Measurements from ENCODE around the gene CDK14.

The CDK14 gene

DNA sequence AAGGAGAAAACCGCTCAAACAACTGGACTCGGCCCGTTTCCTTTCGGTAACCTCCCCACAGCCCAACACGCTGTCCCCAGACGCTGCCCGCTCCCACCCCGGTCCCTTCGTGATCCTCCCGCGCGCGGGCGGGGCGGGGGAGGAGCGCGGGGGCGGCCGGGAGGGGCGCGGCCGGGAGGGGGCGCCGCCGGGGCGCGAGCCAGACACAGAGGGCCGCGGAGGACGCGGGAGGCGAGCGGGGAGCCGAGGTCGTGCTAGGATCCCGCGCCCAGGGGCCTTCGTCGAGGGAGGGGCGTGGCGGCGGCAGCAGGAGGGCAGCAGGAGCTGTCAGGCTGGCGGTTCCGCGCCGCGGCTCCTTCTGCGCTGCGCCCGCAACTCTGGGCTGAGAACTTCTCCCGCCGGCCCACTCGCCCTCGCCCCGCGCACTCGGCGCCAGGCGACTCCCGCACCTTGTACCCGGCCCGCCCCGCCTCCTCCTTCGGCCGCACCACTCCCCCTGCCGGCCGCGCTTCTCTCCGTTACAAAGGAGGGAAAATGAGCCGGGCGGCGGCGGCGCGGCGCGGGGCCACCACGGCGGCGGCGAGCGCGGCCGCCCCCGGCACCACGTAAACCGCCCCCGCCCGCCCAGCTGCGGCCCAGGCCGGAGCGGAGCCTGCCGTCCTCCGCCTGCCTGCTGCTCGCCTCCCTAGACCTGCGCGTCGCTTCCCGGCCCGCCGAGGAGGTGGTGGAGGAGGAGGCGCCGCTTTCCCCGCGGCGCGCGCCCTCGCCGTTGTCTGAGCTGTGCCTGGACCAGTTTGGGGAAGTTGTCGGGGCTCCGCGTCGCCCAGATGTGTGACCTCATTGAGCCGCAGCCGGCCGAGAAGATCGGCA is at the start of gene CDK14:
Gene CDK14 (plus strand): TSS at position 521 of the 870 bp plus-strand sequence. CDS start 307 bp downstream, at position 828.
- peak; percentile 76 for DNase-seq

DNA sequence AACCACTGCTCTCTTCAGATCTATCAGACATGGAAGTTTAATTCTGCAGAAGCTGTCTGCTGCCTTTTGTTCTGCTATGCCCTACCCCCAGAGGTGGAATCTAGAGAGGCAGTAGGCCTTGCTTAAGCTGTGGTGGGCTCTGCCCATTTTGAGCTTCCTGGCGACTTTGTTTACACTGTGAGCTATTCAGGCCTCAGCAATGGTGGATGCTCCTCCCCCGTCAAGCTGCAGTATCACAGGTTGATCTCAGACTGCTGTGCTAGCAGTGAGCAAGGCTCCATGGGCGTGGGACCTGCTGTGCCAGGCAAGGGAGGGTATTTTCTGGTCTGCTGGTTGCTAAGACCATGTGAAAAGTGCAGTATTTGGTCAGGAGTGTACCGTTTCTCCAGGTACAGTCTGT is 45.1 kb upstream of the CDK14 start:
- DNase-seq: no peak

DNA sequence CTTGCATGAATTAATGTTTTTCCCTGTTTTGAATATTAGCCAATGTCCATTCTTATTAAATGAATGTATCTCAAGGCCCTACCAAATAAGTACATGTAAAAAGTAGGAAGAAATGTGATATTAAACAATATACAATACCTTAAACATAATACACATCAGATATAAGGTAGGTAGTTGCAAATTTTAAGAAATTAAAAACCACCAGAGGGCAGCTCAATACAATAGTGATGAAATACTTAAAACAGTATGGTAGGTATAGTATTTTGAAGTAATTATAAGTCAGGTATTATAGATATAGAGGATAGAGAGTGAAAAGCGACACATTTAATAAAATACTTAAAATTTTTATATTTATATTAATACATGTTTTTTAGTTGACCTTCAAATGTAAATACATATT is 43.6 kb upstream of the CDK14 start:
- peak; percentile 16 for DNase-seq

DNA sequence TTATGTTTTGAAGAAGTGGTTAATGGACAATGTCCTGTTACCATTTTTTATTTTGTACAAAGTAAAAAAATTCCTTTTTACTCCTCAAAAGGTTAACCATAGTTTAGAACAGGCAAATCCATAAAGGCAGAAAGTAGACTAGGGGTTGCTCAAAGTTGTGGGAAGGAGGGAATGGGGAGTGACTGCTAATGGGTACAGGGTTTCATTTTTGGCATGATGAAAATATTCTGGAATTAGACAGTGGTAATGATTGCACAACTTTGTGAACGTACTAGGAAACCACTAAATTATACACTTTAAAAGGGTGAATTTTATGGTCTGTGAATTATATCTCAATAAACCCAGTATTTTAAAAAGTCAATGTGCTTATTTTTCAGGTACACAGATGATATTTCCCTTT is 35.4 kb upstream of the CDK14 start:
- peak; percentile 56 for DNase-seq

DNA sequence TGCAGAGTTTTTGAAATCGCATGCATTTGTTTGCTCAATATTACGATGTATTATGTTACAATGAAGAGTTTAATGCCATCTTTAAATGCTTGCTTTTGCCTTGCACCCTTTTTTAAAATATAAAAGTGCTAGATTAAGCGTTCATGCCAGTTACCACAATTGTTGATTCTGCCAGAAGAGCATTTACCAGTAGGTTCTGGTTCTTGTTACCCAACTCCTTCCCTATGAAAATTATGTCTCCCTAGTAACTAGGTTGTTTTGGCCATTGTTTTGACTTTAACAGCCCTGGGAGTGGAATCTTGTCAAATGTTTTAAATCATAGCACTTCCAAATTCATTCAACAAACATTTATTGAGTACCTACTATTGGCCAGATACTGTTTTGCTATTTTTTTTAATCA is 32.8 kb upstream of the CDK14 start:
- DNase-seq: no peak

DNA sequence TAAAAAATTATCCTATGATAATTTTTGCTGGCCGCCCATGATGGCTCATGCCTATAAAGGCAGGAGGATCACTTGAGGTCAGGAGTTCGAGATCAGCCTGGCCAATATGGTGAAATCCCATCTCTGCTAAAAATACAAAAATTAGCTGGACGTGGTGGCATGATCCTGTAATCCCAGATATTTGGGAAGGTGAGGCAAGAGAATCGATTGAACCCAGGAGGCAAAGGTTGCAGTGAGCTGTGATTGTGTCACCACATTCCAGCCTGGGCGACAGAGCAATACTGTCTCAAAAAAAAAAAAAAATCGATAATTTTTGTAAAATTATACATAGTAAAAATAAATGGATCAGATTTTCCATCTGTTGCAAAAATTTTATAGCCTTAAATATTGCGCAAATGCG is 31.7 kb upstream of the CDK14 start:
- no peak for DNase-seq

DNA sequence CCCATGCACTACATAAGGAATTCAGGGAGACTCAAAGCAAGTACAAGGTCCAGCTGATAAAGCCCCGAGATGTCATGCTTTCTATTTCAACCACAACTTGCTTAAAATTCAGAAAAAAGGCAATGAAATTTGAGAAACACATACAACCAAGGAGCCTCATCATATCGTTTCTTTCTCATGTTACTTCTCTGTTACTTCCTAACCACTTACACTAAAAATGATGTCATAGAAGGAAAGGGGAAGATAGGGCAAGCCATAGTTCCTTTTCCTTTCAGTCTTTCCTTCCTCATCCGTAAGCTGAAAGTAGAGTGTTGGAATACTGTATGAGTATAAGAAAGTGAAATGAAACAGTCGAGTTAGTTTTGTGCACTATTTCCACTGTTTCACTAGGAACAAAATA is 27.9 kb upstream of the CDK14 start:
- no peak for DNase-seq

DNA sequence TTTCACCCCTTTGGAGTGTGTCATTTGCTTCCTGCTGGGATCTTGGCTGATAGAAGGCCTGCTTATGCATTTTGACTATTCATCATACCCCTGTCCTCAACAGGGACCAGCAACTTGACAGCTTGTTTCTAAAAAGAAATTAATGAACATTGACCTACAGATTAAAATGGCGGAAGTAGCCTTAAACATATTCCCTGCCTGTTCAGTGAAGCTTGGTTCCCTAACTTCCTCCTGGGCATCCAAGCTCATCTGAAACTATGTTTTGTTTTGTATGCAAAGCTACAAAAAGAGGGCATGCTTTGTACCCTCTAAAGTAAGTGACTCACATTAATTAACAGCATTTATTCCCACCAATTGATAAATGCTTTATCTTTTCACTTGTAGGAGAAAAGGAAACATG is 26.8 kb upstream of the CDK14 start:
- DNase-seq: no peak

DNA sequence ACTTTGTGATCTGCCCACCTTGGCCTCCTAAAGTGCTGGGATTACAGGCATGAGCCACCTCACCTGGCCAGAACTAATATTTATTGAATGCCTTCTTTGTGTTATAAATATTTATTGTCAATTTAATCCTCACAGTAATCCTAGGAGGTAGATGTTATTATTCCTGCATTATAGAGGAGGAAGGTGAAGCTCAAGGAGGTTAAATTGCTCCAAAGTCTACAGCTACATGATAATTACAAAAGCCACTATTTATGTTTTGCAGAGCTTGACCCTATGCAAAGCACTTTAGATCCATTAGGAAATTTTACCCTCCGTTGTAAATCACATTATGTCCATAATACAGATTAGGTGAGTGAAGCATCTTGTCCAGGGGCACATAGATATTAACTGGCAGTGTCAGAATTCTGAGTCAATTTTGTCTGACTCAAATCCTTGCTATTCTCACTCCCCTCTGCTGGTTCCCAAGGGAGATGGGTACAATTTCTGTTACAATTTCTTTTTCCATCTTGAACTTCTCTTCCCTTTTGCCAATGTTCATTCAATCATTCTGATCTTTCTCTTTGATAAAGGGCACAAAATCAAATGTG is 25.7 kb upstream of the CDK14 start:
- DNase-seq: peak; percentile 48

DNA sequence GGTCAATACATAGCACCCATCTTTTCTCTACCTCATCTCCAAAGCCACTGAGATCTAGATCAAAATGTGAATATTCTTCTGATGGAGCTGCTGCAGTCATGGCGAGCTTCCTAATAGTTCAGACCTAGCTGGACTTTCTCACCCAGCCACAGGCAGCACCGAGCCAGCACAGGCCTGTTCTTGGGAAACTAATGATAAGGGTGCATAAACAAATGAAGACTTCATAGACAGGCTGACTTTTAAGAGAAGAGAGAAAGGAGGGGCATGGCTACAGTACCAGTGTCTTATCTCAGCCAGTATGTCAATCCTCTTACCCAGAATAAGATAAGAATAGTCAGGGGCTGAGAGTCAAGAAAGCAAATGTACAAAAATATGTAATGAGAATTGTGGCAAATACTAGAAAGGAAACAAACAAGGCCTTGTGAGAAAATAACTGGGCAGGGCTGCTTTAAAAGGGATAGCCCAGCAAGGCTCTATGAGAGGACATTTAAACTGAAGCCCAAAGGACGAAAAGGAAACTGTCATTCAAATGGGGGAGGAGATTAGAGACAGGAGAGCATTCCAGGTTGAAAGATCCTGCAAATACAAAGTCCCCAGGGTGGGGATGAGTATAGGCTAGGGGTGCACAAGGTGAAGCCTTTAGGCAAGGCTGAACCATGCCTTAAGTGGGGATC is 21.8 kb upstream of the CDK14 start:
- no peak for DNase-seq

DNA sequence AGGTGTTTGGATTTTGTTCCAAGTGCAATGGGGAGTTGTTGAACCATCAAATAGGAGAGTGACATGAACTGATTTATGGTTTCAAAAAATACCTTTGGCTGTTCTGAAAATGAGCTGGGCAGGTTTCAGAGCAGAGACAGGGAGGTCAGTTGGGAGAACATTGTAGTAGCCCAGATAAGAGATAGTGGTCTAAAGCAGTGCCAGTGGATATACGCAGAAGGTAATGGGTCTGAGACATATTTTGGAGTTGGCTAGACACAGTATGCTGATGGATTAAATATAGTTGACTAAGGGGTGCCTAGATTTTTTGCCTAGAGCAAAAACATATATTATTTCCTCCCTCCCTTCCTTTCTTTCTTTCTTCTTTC is 21.3 kb upstream of the CDK14 start:
- DNase-seq: no peak

DNA sequence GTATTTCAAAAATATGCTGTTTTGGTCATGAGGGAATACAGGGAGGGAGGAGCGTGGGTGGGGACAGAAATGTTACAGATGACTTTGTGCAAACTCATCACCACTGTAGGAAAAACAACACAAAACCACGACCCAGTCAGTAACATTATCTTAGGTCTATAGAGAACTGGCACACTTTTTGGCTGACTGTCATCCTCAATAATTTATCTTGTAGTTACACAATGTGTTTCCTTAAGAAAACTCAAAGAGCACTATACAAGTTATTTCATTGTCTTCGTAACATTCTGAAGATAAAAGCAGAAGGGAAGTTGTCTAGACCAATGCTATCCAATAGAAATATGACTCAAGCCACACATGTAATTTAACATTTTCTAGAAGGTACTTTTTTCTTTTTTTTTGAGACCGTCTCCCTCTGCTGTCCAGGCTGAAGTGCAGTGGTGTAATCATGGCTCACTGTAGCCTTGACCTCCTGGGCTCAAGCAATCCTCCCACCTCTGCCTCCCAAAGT is 16.9 kb upstream of the CDK14 start:
- peak; percentile 91 for DNase-seq

DNA sequence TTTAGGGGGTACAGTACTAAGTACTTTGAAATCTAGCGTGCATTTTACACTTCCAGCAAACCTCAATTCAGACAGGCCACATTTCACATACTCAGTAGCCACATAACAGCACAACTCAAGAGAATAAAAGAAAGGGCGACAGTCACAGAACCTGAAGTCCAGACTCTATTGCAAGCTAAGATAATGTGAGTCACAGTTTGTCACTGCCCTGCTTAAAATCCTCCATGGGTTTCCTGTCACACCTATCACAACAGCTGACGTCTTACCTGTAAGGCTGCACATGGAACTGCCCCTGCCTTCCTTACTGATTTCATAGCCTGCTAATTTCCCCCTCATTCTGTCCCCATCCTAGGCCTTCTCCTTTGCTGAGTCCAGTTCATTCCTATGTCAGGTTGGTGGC is 16.1 kb upstream of the CDK14 start:
- DNase-seq: no peak

DNA sequence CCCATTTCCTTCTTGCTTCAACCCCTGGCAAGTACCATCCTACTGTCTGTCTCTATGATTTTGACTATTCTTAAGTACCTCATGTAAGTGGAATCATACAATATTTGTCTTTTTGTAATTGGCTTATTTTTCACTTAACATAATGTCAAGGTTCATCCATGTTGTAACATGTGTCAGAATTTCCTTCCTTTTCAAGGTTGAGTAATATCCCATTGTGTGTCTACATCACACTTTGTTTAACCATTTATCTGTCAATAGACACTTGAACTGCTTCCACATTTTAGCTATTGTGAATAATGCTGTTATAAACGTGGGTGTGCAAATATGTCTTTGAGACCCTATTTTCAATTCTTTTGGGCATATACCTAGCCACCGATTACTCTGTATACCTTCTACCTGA is 14.0 kb upstream of the CDK14 start:
- DNase-seq: no peak

DNA sequence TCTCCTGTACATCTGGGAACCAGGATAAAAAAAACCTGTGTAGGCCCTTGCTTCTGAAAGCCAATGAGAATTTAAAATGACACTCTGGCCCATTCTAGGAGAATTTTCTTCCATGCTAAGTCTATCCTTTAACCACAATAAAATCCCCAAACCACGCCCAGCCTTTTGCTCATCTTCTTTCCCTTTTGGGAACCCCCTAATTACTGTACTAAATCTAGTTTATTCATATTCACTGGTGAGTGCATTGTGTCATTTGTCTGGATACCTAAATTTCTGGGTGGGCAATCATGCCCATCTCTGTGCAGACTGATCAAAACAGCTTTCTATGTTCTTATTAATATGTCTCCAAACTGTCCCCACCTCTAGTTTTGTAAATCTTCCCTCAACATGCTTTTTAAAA is 11.7 kb upstream of the CDK14 start:
- DNase-seq: no peak

DNA sequence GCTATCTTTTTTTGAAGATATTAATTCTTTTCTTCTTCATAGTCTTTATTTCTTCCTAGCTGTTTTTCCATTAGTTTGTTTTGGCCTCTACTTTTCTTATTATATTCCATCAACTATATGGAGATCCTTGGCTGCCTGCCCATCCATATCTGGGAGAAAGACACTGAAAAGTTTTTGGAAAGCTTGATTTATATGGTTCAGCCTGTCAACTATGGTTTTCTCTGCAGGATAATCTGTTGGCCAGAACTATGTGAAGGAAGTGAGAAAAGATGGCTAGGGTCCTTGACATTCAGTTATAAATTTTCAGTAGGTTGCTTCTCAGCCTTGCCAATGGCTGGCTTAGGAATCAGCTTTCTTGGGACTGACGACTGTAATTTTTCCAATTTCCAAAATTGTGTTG is 10.0 kb upstream of the CDK14 start:
- DNase-seq: peak; percentile 43

DNA sequence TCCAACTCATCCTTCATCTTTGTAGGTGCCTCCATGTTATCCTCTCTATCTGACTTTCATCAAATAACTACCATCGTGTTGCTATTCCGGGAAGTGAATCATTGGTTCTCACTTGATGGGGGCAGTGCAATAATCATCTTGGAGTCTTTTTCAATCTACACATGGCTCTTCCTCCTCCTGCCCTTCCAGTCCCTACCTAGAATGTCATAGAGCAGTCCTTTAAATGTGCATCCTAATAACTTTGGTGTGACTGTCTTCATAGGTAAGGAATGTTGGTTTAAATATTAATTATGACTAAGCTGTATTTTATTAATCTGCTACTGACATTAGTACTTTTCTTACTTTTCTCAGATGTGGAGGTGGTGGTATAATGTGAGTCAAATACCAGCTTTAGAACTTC is 8.4 kb upstream of the CDK14 start:
- no peak for DNase-seq

DNA sequence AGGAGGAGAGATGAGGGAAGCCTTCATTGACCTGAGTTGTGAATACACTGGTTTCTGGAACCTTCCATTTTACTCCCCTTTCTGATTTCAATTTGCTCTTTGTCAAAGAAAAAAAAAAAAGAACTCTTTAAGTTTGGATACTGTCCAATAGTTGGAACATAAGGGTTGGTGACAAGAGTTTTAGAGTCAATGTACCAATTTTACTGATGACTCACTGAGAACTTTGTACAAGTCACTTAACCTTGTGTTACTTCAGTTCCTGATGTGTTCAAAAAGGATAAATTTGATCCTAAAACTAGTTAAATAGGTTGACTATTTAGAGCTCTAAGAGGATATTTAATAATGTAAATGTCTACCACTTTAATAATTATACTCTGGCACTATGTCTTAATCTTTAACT is 4.1 kb upstream of the CDK14 start:
- DNase-seq: peak; percentile 24

DNA sequence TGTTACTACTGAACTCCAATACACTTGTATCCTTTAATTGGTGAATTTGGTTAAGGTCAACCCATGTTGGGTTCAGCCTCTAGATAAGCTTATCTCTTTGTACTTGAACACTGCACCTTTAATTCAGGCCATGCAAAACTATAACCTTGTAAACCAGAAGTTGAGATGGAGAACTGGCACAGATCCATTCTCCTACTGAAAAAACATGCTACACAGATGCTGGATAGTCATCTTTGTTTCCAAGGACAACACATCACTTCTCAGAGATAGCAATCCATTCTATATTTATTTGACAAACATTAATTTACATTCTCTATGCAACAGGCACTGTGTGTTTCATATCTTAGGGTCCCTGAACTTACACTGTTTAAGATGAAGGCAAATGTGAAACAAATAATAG is 2.9 kb upstream of the CDK14 start:
- no peak for DNase-seq

DNA sequence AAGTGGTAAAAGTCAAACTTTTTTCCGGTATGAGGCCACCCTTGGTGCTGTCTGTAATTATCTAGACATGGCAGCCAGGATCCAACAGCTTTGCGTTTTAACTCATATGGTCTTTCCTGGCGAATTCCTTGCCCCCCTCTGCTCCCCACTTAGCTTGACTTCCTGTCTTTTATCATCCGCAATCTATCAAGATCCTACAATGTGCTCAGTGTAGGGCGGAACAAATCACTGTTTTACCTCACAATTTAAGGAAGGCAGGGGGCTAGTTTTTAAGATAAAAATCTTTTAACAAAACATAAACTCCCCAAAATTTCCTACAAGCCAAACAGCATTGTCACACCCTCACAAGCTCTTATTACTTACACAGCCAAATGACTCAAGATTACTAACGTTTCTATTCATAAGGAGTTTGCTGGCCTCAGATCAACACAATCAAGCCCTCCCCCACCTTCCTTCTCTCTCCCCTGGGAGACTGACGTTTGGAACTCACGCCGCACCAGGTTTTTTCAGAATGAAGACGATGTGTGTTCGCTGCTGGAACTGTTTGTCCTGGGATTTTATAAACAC is 1.3 kb upstream of the CDK14 start:
- peak; percentile 93 for DNase-seq

DNA sequence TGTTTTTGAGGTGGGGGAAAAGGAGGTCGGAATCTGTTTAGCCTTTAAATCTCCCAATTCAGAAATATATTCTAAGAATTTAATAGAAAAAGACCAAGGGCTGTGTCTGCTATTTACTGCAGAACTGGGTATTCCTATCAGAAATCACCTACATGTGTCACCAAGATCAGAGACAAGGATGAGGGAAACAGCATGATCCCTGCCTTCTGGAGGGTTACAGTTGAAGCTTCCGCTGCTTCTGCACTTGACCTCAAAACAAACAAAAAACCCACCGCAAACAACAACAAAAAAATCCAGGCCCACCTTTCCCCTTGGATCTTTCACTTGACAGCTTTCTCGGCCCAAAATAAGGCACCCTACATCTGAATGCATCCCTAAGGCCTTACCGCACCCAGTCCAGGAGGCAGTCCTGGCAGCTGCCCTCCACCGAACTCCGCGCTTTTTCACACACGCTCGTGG is 750 bp upstream of the CDK14 start:
- no peak for DNase-seq

DNA sequence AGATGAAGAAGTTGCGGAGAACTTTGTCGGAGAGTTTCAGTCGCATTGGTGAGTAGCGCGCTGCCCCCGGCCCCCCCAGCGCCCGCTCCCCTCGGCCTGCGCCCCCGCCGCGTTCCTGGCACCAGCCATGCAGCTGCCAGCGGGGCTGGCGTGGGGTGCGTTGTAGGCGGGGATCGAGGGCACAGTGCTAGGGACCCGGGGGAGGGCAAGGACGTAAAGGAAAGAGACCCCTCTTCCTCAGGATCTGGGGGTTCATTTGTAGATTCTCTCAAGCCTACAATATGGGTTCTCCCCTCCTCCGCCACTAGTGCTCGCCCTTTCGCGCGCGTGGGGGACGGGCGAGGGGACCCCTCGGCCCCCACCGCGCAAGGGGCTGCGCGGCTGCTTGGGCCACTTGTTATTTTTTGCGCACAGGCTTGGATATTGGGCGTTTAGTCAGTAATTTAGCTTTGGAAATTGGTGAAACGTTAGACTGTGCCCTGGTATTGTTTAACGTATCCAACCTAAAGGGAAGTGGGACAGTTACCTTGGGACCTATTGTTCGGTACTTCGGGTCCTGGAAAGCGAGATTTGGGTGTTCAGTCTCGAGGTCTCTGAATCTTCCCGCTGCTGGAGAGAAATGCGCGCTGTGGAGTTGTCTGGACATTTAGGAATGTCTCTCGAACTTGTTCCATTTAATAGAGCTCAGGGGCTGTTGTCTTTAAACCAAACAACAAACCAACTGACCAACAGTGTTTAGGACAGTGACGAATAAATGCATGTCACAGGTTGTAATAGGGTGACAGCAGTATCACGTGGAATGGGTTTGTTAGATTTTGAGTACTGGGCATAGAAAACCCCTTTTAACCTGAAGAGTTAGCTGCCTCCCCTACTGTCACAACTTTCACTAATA is 796 bp downstream of the CDK14 start:
- DNase-seq: peak; percentile 55

Measured in fibroblast of skin of right biceps (primary cell).